ENCODE results near the gene MARCHF2. TPM values are rescaled to one million over a fixed set of nuclear protein-coding genes. Genes with fewer than 3 reads are reported as not detected.

Gene MARCHF2
- total and polyA plus RNA-seq, 5 donors from 2014 or later = 34.3 to 58.4 (median 51.6) TPM

DNA sequence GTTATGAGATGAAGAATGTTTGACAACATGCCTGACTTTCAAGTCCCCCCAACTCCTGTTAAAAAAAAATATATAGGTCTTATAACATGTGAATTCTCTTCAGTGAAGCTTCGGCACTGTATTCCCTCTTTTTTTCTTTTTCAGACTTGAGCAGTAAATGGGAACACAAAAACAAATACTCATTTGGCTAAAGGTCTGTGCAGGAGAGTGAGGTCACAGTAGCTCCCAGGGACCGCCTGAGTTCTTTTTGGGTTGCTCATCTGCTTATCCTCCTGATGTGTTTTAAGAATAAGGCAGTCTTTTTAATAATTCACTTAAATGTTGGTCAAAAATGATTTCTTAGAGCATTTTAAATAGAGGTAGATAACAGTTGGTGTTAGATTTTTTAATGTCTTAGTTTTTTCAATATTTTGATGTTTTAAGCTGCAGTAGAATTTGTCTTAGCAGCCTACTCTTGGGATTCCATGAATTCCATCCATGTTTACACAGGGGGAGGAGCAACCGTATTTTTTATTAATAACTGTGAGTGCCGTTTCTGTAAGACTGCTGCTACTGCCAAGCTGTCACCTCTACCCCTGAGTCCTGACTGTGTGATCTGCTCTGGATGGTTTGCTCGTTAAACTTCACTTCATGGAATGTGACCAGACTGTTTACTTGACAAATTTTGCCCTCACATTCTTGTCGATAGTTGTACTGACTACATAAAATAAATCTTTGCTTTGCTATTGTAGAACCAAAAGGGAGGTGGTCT lies 46.6 kb downstream of the MARCHF2 start:
- Mint-ChIP-seq H3K36me3 (peaks cover 44% of the 10 kb centered on the region), H3K4me3 (peak overlapping the region in 2 of 4 donors; percentile 37 to 51), H3K4me1 (peaks cover 50 to 85% (median 63%) of the 10 kb centered on the region in 4 donors)

DNA sequence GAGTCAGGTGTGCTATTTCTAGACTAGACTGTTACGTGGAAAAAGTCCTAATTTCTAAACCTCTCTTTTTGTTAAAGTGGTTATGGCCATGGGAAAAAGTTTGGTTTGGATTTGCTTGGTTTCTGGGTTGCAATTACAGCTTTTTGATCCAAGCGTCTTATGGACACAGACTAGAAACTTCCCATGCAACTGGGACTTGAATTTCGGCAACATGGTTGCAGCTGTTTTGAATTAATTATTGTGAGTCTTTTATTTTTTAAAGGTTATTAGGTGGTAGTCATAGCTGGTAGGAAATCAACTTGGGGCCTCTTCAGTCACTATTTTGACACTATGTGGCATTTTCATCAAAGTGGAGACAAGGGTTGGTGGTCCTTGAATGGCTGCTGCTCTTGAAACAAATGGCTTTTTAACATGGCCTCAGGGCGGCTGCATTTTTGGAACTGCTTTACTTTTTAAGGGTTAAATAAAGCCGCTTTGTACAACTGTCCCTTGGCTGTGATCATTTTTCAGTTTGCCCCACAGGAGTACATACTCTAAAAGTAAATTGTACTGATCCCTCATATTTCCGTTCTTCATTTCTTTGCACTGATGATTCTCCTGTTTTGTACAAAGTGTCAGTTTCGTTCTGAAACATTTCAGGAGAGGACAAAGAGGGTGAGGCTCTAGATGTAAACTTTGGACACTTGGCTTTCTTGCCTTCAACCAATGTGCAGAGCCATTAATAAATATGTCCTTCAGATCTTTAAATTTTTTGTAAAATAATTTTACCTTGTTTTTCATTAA lies 47.6 kb downstream of the MARCHF2 start:
- Mint-ChIP-seq H3K4me3 (no peak overlapping the region), H3K27ac (no peak overlapping the region), H3K36me3 (peaks cover 45% of the 10 kb centered on the region), H3K4me1 (peaks cover 49 to 78% (median 56%) of the 10 kb centered on the region in 4 donors), H3K9me3 (no peaks in the 10 kb centered on the region), H3K27me3 (no peaks in the 10 kb centered on the region)
- H3K4me1 ChIP-seq (ENCODE audit: control insufficient read depth, insufficient read depth, low read length, poor library complexity, severe bottlenecking) = peaks cover 28% of the 10 kb centered on the region
- H3K27me3 ChIP-seq (ENCODE audit: control insufficient read depth, insufficient read depth, low read length) = no peaks in the 10 kb centered on the region
- no peak overlapping the region for H3K4me3 ChIP-seq (ENCODE audit: low read depth, low read length)
- H3K36me3 ChIP-seq (ENCODE audit: control insufficient read depth, insufficient read depth, low read length) = peaks cover 78% of the 10 kb centered on the region
- DNase-seq = no peak
- H3K27ac ChIP-seq (ENCODE audit: insufficient read depth, low read length, poor library complexity, severe bottlenecking) = no peak overlapping the region
- H3K9me3 ChIP-seq (ENCODE audit: control insufficient read depth in 2 of 2, low read length in 2 of 2) = no peaks in the 10 kb centered on the region
- no peak for ATAC-seq (ENCODE audit: low read depth in 2 of 2)

More for the DNA sequence above, 46.6 kb downstream of the MARCHF2 start:
- DNase-seq (no peak), ATAC-seq (ENCODE audit: low read depth in 2 of 2) (no peak)
- H3K27me3 ChIP-seq (ENCODE audit: control insufficient read depth, insufficient read depth, low read length) = no peaks in the 10 kb centered on the region
- peak overlapping the region in 1 of 3 donors; percentile 2 for H3K27ac Mint-ChIP-seq
- peaks cover 72% of the 10 kb centered on the region for H3K36me3 ChIP-seq (ENCODE audit: control insufficient read depth, insufficient read depth, low read length)
- no peak overlapping the region for H3K4me3 ChIP-seq (ENCODE audit: low read depth, low read length)
- no peak overlapping the region for H3K27ac ChIP-seq (ENCODE audit: insufficient read depth, low read length, poor library complexity, severe bottlenecking)
- H3K27me3 Mint-ChIP-seq = no peaks in the 10 kb centered on the region
- H3K9me3 ChIP-seq (ENCODE audit: control insufficient read depth in 2 of 2, low read length in 2 of 2) = no peaks in the 10 kb centered on the region
- no peaks in the 10 kb centered on the region for H3K9me3 Mint-ChIP-seq
- peaks cover 35% of the 10 kb centered on the region for H3K4me1 ChIP-seq (ENCODE audit: control insufficient read depth, insufficient read depth, low read length, poor library complexity, severe bottlenecking)

DNA sequence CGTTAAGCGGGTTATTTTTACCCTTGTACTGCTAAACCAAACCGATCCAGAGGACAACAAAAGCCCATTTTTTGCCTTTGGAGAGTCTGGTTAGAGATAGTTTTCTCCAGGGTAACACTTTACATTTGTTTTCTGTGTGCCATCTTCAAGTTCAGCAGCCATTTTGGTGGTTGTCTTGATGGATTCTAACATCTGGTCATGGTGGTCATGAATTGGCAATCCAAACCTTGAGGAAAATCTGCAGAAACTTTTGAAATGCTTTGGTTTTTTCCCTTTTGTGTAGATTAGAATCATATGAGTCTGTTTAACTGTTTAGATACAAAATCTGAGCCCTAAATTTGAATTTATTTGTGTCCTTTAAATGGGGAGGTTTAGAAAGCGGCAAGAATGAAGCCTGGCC lies 48.3 kb downstream of the MARCHF2 start:
- Histone ChIP-seq H3K4me3 (ENCODE audit: low read depth, low read length) (no peak overlapping the region), H3K27ac (ENCODE audit: insufficient read depth, low read length, poor library complexity, severe bottlenecking) (no peak overlapping the region), H3K36me3 (ENCODE audit: control insufficient read depth, insufficient read depth, low read length) (peaks cover 78% of the 10 kb centered on the region), H3K27me3 (ENCODE audit: control insufficient read depth, insufficient read depth, low read length) (no peaks in the 10 kb centered on the region), H3K9me3 (ENCODE audit: control insufficient read depth in 2 of 2, low read length in 2 of 2) (no peaks in the 10 kb centered on the region), H3K4me1 (ENCODE audit: control insufficient read depth, insufficient read depth, low read length, poor library complexity, severe bottlenecking) (peaks cover 25% of the 10 kb centered on the region)
- peaks cover 45% of the 10 kb centered on the region for H3K36me3 Mint-ChIP-seq
- H3K4me1 Mint-ChIP-seq = peaks cover 47 to 75% (median 52%) of the 10 kb centered on the region in 4 donors
- H3K27me3 Mint-ChIP-seq = no peaks in the 10 kb centered on the region
- DNase-seq (no peak), ATAC-seq (ENCODE audit: low read depth in 2 of 2) (no peak)
- no peak overlapping the region for H3K4me3 Mint-ChIP-seq
- H3K9me3 Mint-ChIP-seq = no peaks in the 10 kb centered on the region
- peak overlapping the region in 1 of 3 donors; percentile 26 for H3K27ac Mint-ChIP-seq

DNA sequence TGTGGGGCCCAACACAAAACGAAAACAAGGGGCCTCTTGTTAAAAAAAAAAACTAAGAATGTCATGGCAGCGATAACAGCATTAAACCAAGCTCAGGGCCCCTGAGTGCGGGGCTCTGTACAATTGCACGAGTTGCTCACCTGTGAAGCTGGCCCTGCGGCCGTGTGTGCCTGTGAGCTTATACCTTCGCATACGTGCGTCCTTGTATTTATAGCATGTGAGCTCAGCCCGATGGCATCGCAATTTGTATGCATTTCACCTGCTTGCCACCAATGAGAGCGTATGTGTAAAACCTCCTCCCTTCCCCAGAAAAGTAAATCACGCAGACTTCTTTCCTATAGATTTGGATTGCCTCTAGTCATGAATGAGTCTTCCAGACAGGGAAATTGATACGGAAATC lies 48.8 kb downstream of the MARCHF2 start:
- ATAC-seq (ENCODE audit: low read depth in 2 of 2) = no peak
- Histone ChIP-seq H3K4me3 (ENCODE audit: low read depth, low read length) (no peak overlapping the region), H3K27ac (ENCODE audit: insufficient read depth, low read length, poor library complexity, severe bottlenecking) (no peak overlapping the region), H3K9me3 (ENCODE audit: control insufficient read depth in 2 of 2, low read length in 2 of 2) (no peaks in the 10 kb centered on the region), H3K36me3 (ENCODE audit: control insufficient read depth, insufficient read depth, low read length) (peaks cover 77% of the 10 kb centered on the region), H3K4me1 (ENCODE audit: control insufficient read depth, insufficient read depth, low read length, poor library complexity, severe bottlenecking) (peaks cover 23% of the 10 kb centered on the region), H3K27me3 (ENCODE audit: control insufficient read depth, insufficient read depth, low read length) (no peaks in the 10 kb centered on the region)
- Mint-ChIP-seq H3K27ac (peak overlapping the region in 1 of 3 donors; percentile 26), H3K4me1 (peaks cover 44 to 72% (median 49%) of the 10 kb centered on the region in 4 donors), H3K36me3 (peaks cover 44% of the 10 kb centered on the region), H3K9me3 (no peaks in the 10 kb centered on the region), H3K4me3 (no peak overlapping the region), H3K27me3 (no peaks in the 10 kb centered on the region)
- no peak for DNase-seq

DNA sequence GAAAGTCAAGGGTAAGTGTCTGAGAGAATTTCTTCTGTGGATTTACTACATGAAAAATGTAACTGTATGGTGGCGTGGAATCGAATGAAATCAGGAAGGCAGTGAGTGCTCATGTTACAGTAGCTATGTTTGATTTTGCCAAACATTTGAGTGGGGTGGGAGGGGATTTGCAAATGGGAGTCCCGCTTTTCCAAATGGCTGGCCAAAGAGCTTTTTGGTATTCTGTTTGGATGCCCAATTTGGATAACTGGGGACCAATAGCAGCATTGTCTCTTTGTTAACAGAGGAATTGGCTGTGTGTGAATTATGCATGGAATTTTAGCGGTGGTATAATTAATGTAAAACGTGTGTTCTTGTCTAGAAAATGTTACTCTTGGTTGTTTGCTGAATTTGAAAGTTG lies 49.5 kb downstream of the MARCHF2 start:
- H3K4me1 Mint-ChIP-seq = peaks cover 39 to 68% (median 48%) of the 10 kb centered on the region in 4 donors
- H3K27me3 Mint-ChIP-seq = no peaks in the 10 kb centered on the region
- H3K4me3 ChIP-seq (ENCODE audit: low read depth, low read length) = no peak overlapping the region
- H3K27ac Mint-ChIP-seq = peak overlapping the region in 1 of 3 donors; percentile 0
- H3K36me3 ChIP-seq (ENCODE audit: control insufficient read depth, insufficient read depth, low read length) = peaks cover 77% of the 10 kb centered on the region
- DNase-seq = no peak
- peaks cover 18% of the 10 kb centered on the region for H3K4me1 ChIP-seq (ENCODE audit: control insufficient read depth, insufficient read depth, low read length, poor library complexity, severe bottlenecking)
- H3K9me3 ChIP-seq (ENCODE audit: control insufficient read depth in 2 of 2, low read length in 2 of 2) = no peaks in the 10 kb centered on the region
- H3K27ac ChIP-seq (ENCODE audit: insufficient read depth, low read length, poor library complexity, severe bottlenecking) = no peak overlapping the region
- no peaks in the 10 kb centered on the region for H3K9me3 Mint-ChIP-seq
- H3K36me3 Mint-ChIP-seq = peaks cover 51% of the 10 kb centered on the region
- H3K4me3 Mint-ChIP-seq = no peak overlapping the region
- no peak for ATAC-seq (ENCODE audit: low read depth in 2 of 2)
- no peaks in the 10 kb centered on the region for H3K27me3 ChIP-seq (ENCODE audit: control insufficient read depth, insufficient read depth, low read length)

DNA sequence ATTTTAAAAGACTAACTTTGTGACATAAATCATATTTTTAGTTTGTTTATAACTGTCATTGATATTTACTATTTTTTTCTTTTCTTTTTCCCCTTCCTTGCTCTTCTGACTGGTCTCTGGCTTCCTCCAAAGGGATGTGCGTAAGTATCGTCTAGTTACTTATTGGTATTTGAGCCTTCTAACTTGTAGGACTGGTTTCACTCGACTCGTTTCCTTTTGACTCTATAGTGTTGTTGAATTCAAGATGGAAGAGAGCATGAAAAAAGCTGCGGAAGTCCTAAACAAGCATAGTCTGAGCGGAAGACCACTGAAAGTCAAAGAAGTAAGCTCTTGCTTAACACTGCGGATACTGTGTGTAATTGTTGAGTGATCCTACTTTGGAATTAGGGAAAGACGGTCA lies 50.3 kb downstream of the MARCHF2 start:
- Histone ChIP-seq H3K4me1 (ENCODE audit: control insufficient read depth, insufficient read depth, low read length, poor library complexity, severe bottlenecking) (peaks cover 12% of the 10 kb centered on the region), H3K27ac (ENCODE audit: insufficient read depth, low read length, poor library complexity, severe bottlenecking) (no peak overlapping the region), H3K9me3 (ENCODE audit: control insufficient read depth in 2 of 2, low read length in 2 of 2) (no peaks in the 10 kb centered on the region), H3K4me3 (ENCODE audit: low read depth, low read length) (no peak overlapping the region), H3K27me3 (ENCODE audit: control insufficient read depth, insufficient read depth, low read length) (no peaks in the 10 kb centered on the region), H3K36me3 (ENCODE audit: control insufficient read depth, insufficient read depth, low read length) (peaks cover 77% of the 10 kb centered on the region)
- H3K36me3 Mint-ChIP-seq = peaks cover 57% of the 10 kb centered on the region
- peaks cover 36 to 61% (median 41%) of the 10 kb centered on the region in 4 donors for H3K4me1 Mint-ChIP-seq
- no peaks in the 10 kb centered on the region for H3K27me3 Mint-ChIP-seq
- no peak for ATAC-seq (ENCODE audit: low read depth in 2 of 2)
- H3K9me3 Mint-ChIP-seq = no peaks in the 10 kb centered on the region
- no peak overlapping the region for H3K27ac Mint-ChIP-seq
- DNase-seq = no peak
- H3K4me3 Mint-ChIP-seq = no peak overlapping the region

DNA sequence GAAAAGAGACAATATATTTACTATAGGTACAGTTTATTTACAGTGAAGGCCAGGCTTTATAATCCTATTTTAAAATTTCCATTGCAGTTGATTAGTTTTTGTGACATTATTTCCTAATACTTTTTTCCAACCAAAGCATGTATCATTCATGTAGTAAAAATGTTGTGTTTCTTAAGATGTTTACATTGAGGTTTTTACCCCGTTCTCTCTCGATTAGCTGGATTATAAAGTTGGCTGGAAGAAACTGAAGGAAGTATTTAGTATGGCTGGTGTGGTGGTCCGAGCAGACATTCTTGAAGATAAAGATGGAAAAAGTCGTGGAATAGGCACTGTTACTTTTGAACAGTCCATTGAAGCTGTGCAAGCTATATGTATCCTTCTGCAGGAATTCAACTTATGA lies 52.9 kb downstream of the MARCHF2 start:
- peak overlapping the region in 1 of 3 donors; percentile 25 for H3K27ac Mint-ChIP-seq

More for the DNA sequence above, 52.9 kb downstream of the MARCHF2 start:
- H3K27ac ChIP-seq (ENCODE audit: insufficient read depth, low read length, poor library complexity, severe bottlenecking) = no peak overlapping the region
- DNase-seq = no peak
- peaks cover under 1% of the 10 kb centered on the region for H3K4me1 ChIP-seq (ENCODE audit: control insufficient read depth, insufficient read depth, low read length, poor library complexity, severe bottlenecking)
- H3K4me1 Mint-ChIP-seq = peaks cover 15 to 34% (median 23%) of the 10 kb centered on the region in 4 donors
- H3K9me3 ChIP-seq (ENCODE audit: control insufficient read depth in 2 of 2, low read length in 2 of 2) = no peaks in the 10 kb centered on the region
- H3K27me3 ChIP-seq (ENCODE audit: control insufficient read depth, insufficient read depth, low read length) = no peaks in the 10 kb centered on the region
- H3K9me3 Mint-ChIP-seq = no peaks in the 10 kb centered on the region
- no peak overlapping the region for H3K4me3 Mint-ChIP-seq
- H3K36me3 Mint-ChIP-seq = peaks cover 60% of the 10 kb centered on the region
- H3K36me3 ChIP-seq (ENCODE audit: control insufficient read depth, insufficient read depth, low read length) = peaks cover 90% of the 10 kb centered on the region
- no peak overlapping the region for H3K4me3 ChIP-seq (ENCODE audit: low read depth, low read length)
- H3K27me3 Mint-ChIP-seq = no peaks in the 10 kb centered on the region
- no peak for ATAC-seq (ENCODE audit: low read depth in 2 of 2)
